NCI-H2107 (cell line): ENCODE results near the gene RAB20.
"Not testable (repeated sequence)": the region's sequence is repeated elsewhere in the genome, so short reads cannot be mapped to it uniquely, and the experiment has no call there.

ENCODE experiments used
- DNase-seq: peaks from one replicate; lab custom pipeline; 2025; lab: John Stamatoyannopoulos, UW

RAB20 gene

GRCh38 chr13:110554946-110555345 is 6.6 kb downstream of the RAB20 start:
- no peak for DNase-seq

GRCh38 chr13:110554227-110554836 is 7.2 kb downstream of the RAB20 start:
- no peak for DNase-seq

- no peak for DNase-seq
Observed at GRCh38 chr13:110553417-110553816, 8.1 kb downstream of the RAB20 start.

GRCh38 chr13:110552767-110553166 is 8.8 kb downstream of the RAB20 start:
- DNase-seq, result no peak

GRCh38 chr13:110551284-110551683 is 10.2 kb downstream of the RAB20 start:
- DNase-seq, result no peak

GRCh38 chr13:110549795-110550160 is 11.7 kb downstream of the RAB20 start:
- DNase-seq, result no peak

GRCh38 chr13:110548891-110549794 is 12.4 kb downstream of the RAB20 start:
- DNase-seq, result no peak

GRCh38 chr13:110546926-110547325 is 14.6 kb downstream of the RAB20 start:
- no peak for DNase-seq

- no peak for DNase-seq
Observed at GRCh38 chr13:110546378-110546777, 15.1 kb downstream of the RAB20 start.

GRCh38 chr13:110542169-110542796 is 19.2 kb downstream of the RAB20 start:
- DNase-seq, result no peak

GRCh38 chr13:110541526-110541920 is 20.0 kb downstream of the RAB20 start:
- DNase-seq, result no peak

GRCh38 chr13:110540871-110541525 is 20.5 kb downstream of the RAB20 start:
- DNase-seq, result no peak

- no peak for DNase-seq
Observed at GRCh38 chr13:110539894-110540293, 21.6 kb downstream of the RAB20 start.

- no peak for DNase-seq
Observed at GRCh38 chr13:110538632-110539031, 22.9 kb downstream of the RAB20 start.

- no peak for DNase-seq
Observed at GRCh38 chr13:110536006-110536693, 25.4 kb downstream of the RAB20 start.

GRCh38 chr13:110535526-110535925 is 26.0 kb downstream of the RAB20 start:
- DNase-seq, result no peak

GRCh38 chr13:110533771-110534670 is 27.5 kb downstream of the RAB20 start:
- no peak for DNase-seq

- DNase-seq, result not testable (repeated sequence)
Observed at GRCh38 chr13:110532258-110532657, 29.3 kb downstream of the RAB20 start.

- no peak for DNase-seq
Observed at GRCh38 chr13:110531671-110532083, 29.8 kb downstream of the RAB20 start.

- no peak for DNase-seq
Observed at GRCh38 chr13:110531100-110531499, 30.4 kb downstream of the RAB20 start.
